Muscle of back (tissue), 11 donors: Measurements from ENCODE around the gene SUDS3. TPM values are rescaled to one million over a fixed set of nuclear protein-coding genes. Genes with fewer than 3 reads are reported as not detected.

Experiments
- DNase-seq, 3 donors: peaks; one replicate each; pipeline versions ENCODE4 v3.0.0 to v3.0.0-alpha.2; 2013
- polyA plus RNA-seq, 10 donors: library from polyadenylated mRNA; unstranded; fragments of 120-200 nt; gene quantifications; one replicate each; pipeline ENCODE4 v1.2.1, GENCODE V29; 2013; ENCODE audit not compliant: insufficient read length in 10 of 10

Gene SUDS3
- polyA plus RNA-seq, 10 donors: 24.6 to 37.3 (median 30.0) TPM

DNA sequence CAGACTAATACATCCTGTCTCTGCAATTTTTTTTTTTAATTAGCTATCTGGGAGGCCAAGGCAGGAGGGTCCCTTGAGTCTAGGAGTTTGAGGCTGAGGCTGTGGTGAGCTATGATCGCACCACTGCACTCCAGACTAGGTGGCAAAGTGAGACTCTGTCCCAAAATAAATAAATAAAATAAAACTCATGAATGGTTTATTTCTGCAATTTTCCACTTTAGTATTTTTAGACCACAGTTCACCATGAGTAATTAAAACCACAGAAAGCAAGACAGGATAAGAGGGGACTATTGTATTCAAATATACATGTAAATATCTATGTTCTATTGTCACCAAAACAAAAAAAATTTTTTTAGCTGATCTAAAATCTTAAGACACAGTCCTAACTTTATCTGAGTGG lies 21.5 kb upstream of the SUDS3 start:
- no peak for DNase-seq

DNA sequence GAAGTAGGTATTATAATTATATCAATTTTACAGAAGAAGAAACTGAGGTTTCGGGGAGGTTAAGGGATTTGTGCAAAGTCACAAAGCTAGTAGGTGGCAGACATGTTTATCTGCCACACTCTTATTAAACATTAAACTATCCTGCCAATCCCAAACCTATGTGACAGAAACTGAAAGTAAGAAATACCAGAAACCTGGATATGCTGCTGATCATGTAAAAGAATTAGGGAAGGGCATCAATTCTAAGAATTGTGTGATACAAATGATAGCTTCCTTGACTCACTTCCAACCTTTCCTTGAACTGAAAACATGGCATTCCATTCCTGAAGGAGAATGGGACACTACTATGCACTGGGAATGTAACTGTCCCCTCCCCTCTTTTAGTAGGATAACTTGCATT lies 20.5 kb upstream of the SUDS3 start:
- DNase-seq: no peak

DNA sequence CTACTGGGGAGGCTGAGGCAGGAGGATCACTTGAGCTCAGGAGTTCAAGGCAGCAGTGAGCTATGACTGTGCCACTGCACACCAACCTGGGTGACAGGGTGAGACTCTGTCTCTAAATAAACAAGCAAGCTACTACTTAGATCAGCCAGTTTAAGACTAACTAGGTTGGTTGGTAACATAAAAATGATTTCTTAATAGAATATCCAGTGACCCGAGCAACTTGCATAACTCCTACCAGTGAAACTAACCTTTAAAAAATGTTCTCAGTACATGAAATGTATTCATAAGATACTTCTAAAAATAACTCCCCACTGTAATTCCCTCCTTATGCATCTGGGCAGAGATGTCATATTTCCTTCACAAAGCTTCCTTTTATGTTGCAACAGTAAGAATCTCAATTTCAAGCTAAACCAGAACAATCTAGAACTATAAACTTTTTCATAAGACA lies 19.5 kb upstream of the SUDS3 start:
- peak in 1 of 3 donors; percentile 79 for DNase-seq

DNA sequence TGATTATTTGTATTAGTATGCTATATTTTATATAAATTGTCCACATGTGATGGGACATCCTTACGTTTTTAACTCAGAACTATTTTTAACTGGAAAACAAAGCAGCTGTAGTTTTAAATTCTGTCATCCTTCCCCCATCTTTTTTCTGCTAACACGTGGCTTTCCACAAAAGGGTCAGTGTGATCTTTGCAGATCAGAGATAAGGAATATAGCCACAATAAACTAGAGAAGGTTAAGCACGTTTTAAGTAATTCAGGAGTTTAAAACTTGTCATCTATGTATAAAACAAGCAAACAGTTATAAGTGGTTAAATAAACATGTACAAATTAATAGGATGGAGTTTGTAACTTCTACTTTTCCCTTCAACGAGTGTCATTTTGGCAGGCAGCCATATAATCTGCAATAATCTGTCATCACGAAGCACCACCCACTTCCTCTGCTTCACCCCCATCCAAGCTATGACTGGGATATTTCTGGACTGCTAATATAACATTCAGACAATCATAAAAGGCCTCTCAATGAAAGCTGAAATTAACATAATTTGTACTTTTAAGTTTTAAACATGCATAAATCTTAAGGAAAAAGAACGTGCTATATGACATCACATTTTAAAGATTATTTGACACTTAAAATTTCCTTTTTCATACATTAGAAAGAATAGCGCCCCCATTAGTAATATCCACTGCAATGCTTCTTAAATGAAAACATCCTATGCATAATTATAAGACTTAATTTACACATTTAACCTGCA lies 18.9 kb upstream of the SUDS3 start:
- DNase-seq: peak in 2 of 3 donors; percentile 61 to 77

DNA sequence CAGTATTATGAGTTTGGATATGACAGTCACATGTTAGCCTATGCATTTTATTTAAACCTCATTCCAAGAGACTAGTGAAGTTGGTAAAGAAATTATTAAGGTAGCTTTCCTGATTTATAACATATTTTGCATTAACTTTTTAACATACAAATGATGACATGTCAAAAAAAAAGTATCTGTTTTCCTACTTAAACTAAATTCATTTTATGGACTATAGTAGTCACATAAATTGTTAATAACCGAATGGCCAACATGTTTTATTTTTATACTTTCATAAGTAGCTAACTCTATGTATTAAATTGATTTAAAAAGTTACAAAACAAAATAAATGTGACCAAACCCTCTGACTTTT lies 18.4 kb upstream of the SUDS3 start:
- DNase-seq: no peak

DNA sequence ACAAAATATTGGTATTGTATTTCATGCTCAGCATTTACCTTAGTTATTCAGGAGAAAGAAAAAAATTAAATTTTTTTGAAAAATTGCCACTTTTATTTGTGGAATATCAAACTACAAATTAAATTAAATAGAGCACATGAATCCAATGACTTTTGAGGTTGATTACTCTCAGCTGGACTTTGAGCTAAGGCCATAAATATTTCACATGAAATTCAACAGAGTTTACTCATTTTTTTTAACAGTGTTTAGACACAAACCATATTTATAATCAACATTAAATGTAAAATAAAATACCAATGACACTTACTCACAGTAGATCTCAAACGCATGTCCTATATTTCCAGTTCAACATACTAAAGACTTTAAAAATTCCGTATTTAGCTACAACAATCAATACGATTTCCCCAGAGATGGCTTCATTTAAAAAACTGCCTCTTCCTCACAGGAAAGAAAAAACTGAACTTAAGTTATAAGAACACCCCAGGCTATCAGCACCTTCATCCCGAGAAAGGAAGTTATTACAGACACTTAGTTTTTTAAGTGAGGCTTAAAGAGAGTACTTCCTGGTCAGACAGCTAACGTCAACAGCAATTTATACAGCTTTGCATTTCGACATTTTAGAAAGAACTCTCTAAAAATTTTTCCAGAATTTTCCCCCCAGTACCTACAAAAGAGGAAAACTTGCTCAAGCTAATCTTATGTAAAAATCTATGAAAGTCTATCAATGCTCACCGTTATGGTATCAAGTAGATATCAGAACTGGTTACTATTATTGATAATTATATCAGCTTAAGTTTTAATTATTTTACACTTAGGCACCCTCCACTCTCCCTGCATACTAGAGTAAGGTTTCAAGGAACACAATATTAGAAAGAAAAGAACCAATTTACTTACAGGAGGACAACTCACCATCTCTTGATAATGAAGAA lies 17.5 kb upstream of the SUDS3 start:
- DNase-seq: no peak

DNA sequence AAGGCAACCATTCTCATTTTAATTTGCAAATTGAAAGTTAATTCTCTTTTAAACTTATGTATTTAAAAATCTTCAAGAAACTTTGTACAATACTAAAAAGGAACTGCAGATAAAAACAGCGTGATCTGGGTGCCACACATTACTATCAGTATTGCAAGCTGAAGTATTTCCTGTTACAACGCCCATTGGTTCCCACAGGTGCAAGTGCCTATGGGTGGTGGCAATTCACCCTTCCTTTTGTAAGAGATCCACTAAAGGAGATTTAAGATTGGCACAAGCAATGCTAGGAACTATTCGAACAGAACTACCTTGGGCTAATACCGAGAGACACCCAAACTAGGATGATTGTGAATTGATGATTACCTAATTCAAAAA lies 16.8 kb upstream of the SUDS3 start:
- DNase-seq: no peak

DNA sequence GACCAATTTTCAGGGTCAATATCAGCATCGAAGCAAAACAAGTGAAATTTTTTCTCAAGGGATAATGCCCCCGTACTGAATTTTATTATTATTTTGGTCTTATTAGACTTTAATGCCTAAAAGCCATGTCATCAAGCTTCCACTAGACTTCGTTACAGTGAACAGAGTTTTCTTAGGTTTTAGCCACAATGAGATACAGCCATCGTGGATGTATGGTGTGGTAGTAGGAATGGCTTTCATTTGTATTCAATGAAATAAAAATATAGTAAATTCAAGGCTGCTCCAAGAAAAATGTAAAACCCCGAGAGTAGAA lies 15.3 kb upstream of the SUDS3 start:
- DNase-seq: no peak

DNA sequence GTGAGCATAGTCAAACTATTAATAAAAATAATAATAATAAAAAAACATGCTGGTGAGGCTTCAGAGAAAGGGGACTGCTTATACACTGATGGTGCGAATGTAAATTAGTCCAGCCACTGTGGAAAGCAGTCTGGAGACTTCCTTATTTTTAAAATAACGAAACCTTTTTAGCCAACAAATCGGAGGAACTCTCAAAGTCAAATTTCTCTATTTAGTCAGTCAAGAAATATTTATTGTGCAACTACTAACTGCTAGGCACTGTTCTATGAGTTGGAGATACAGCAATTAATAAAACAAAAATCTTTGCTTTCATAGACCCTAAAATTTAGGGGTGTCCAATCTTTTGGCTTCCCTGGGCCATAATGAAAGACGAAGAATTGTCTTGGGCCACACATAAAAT lies 14.5 kb upstream of the SUDS3 start:
- DNase-seq: no peak

DNA sequence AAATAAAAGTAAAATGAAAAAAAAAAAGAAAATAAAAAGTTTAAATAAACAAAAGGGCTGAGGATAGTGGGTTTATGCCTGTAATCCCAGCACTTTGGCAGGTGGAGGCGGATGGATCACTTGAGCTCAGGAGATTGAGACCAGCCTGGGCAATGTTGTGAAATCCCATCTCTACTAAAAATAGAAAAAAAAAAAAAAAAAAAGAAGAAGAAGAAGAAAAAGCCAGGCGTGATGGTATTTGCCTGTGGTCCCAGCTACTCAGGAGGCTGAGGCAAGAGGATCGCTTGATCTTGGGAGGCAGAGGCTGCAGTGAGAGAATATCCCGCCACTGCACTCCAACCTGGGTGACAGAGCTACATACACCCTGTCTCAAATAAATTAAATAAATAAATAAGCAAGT lies 7.5 kb upstream of the SUDS3 start:
- no peak for DNase-seq

DNA sequence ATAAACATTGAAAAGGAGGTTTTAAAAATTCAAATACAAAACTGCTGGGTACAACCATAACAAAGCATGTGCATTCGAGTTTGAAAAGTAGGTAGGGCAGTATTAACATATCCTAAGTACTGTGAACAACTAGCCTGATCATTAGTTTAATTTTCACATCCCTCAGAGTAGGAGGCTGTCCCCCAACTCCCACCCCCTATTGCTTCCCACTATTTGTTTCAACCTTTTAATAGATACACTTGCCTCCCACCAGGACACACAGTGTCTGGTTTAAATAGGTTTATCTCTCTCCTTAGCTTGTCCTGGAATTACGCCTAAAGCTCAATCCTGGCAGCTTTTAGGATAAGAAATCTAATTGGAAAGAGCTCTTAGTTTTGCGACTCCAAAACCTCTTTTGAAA lies 5.8 kb upstream of the SUDS3 start:
- no peak for DNase-seq

DNA sequence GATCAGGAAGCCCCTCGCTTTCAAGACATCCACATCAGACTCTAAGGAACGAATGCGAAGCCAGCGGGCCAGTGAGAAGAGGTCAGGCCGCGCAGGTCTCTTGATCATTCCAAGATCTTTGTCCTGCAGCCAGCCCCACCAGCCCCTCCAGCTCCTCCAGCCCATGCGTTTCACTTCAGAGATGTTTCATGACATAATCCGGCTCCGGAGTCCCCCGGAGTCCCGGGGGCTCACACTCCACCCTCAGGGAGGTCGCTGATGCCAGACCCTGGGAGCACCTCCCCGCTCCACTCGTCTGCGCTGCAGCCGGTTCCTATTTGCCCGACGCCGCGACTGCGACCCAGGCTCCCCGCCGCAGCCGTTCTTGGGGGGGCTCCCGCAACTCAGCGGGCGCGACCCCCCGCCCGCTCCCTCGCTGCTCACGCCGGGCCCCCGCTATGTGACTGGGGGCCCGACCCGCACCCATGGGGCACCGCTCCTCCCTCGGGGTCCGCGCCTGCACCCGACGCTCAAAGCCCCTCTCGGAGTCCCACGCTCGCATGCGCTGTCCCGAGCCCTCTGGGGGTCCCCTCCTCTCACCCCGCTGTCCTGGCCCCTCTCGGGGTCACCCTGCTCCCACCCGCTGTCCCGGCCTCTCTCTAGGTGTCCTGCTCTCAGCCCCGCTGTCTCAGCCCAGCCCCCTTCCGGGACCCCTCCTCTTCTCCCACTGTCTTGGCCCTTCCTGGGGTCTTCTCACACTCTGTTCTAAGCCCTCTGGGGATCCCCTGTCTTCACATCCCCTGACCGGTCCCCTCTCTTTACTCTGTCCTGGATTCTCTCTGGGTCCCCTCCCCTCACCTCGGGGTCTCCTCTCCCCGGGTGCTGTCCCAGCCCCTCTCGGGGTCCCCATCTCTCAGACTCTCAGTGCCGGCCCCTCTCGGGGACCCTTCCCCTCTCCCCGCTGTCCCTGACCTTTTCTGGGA lies 4.8 kb upstream of the SUDS3 start:
- peak in 1 of 3 donors; percentile 49 for DNase-seq

DNA sequence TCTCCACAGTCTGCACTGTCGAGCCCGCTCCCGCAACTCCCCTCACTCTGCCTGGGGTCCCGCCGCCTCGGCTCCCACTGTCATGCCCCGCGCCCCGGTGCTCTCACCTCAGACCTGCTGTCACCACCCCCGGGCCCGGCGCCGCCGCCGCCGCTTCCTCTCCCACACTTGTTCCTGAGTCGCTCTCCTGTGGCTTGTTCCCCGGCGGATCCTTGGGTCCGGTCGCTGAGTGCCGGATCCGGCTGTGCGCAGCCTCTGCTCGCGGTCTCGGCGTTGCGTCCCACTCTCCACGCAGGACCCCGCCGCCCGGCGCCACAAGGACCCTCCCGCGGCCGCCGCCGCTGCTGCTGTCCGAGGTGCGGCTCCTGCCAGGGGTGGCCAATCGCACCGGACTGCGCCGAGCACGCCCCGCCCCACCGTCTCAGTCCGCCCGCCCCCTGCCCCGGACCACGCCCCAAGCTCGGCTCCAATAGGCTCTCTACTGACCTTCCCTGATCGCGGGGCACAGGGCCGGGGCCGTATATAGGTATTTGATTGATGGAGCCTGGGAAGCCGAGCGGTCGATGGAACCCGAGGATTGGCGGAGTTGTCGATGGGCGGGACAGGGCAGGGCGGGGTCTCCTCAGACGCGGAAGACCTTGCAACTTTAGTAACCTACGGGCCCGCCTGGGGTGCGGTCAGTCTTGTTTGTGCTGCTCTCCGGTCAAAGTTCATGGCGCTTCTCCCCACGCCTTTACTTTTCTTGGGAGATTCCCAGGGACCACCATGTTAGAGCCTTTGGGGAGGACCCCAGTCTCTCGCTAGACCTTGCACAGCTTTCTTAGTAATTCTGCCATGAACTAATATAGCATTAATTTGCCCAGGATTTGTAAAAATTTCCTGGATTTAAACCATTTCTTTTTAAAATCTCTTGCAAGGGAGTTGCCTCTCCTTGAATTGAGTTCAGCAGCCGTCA lies 3.5 kb upstream of the SUDS3 start, which contains the start of gene TAOK3:
TAOK3 (minus strand) TSS at position 367 of the 955 bp plus-strand sequence. CDS start 117,340 bp downstream, outside the sequence.
- DNase-seq: peak; percentile 98 to 99 (median 98)

DNA sequence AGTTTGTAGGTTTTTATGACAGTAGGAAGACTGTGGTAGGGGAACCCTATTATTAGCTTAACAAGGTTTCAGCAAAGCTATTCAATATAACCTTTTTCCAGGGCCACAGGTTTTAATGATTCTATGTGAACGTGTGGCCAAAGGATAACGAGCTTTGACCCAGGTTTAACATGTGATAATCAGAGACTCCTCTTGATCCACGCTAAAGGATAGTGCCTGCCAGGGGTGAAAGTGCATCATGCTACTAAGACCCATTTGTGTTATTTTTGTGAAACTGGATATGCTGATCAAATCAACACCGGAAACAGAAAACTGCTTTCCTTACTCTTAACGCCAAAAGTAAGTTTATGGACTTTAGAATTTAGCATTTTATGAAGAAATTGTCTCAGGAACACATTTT lies 2.7 kb upstream of the SUDS3 start:
- no peak for DNase-seq

DNA sequence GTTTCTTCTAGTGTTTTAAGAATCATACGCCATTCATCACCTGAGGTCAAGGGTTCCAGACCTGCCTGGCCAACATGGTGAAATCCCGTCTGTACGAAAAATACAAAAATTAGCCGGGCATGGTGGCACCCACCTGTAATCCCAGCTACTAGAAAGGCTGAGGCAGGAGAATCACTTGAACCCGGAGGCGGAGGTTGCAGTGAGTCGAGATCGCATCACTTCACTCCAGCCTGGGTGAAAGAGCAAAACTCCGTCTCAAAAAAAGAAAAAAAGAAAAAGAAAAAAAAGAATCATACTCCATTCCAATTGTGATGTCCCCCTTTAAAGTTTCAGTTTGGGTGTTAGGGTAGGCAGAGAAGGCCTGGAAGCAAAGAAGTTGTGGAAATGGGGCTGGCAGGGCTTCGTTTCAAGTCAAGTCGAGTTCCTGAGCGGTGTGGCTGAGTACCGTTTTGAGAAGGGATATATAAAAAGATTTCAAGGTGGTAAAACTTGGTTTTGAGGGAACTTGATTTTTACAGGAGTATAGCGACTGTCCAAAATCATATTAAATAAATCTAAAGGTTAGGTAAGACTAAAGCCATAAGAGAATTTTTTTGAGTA lies 2.1 kb upstream of the SUDS3 start:
- DNase-seq: no peak

DNA sequence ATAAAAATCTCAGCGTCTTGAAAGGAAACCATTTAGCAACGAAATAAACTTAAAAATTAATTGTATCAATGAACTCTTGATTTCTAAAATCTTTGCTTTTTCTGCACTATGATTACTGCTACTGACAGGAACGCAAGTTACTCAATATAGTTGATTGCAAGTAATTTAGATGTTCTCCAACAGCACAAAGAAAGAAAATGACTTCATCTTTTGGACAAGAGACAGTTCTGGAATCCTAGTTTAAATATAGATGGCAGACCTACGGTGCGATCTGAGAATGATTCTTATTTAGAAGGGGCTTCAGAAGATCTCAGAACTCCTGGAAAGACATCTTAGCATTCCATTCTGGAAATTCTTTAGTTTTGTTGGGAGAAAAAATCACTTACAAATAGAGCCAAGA lies 1.4 kb upstream of the SUDS3 start:
- peak in 1 of 3 donors; percentile 36 for DNase-seq

DNA sequence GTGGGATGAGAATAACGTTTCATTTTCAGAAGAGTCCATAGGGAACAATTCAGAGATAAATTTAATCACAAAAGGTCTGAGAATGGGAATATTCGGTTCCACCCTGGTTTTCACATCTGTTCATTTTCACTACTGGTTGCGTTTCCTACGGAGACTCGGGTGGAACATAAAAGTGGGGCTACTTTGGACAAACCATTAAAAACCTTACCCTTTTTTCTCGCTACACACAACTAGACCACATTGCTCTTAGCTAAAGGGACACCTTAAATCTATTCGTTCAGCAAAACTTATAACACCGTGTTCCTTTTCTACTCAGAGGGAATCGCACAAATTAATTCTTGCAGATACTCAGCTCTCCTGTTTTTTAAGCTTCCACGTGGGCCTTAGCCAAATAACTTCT lies 1.0 kb upstream of the SUDS3 start:
- DNase-seq: no peak

DNA sequence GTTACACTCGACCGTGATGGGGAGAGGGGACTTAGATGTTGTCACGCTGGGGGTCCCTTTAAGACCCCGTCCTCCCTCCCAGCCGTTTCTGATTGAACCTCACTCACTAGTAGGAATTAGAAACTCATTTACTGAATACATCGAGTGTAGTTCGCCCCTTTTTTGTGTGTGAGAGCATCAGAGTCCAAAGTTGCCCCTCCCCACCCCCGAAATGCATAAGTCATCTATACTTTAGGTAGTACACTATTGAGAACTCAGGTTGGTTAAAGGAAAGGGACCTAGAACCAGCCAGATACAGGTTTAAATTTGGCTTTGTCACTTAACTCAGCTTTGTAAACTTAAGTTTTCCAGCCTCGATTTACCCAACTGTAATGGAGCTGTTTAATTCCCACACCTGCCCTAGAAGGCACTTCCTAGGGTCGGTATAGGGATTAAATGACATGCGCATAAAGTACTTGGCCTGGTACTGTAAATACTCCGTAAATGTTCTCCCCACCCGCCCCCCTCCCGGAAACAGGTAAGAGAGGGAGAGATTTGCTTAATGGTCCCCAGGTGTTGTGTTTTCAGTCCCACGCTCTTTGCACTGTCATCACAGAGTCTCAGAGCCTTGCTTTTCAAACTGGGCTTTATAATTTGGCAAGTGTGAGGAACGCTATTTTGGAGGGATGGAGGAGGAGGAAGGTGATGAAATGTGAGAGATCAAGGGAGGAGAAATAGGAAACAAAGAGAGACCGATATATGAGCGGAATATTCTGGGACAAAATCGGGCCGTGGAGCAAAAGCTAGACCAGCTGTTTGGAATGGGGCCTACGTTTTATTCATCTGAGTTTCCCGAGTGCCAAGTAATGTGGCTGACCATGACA lies 897 bp downstream of the SUDS3 start:
- DNase-seq: peak in 1 of 3 donors; percentile 83

DNA sequence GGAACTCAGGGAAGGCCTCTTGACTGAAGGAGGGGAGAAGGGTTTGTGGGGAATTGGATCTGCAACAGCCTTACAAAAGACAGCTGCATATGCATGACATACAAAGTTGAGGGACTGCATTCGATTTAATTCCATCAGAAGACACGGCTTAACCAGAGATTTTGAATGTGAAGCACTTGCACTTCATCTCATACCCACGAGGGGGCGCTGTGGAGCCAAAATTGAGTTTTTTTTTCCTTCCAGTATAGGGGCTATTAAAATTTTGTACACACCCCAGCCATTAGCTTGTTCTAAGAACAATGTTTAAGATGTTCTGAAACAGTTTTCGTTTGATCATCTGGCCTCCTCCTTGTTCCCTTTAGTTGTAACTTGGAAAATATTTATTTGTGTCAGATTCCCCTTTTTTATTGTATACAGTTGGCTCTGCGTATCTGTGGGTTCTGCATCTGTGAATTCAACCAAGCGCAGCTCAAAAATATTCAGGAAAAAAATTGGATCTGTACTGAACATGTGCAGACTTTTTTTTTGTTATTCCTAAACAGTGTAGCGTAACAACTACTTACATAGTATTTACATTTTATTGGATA lies 1.6 kb downstream of the SUDS3 start:
- peak in 2 of 3 donors; percentile 64 to 68 for DNase-seq
